NCI-H2196 (cell line): ENCODE measurements around the gene KCND3.
A peak's percentile ranks its signal among the peaks of the same experiment; 100 is the strongest.

Source experiments
- DNase-seq: peaks from one replicate; lab custom pipeline; 2025; ENCODE audit not compliant: unreplicated experiment; lab: John Stamatoyannopoulos, UW

Gene KCND3

GRCh38 chr1:111786669-111787207 is 202.7 kb downstream of the KCND3 start:
- no peak for DNase-seq

GRCh38 chr1:111784273-111784901 is 205.1 kb downstream of the KCND3 start:
- no peak for DNase-seq

GRCh38 chr1:111779546-111779945 is 209.9 kb downstream of the KCND3 start:
- DNase-seq: no peak

- DNase-seq: no peak
Observed at GRCh38 chr1:111778541-111779051, 210.9 kb downstream of the KCND3 start.

- DNase-seq: no peak
Observed at GRCh38 chr1:111778066-111778465, 211.4 kb downstream of the KCND3 start.

GRCh38 chr1:111777301-111777700 is 212.2 kb downstream of the KCND3 start:
- no peak for DNase-seq

- no peak for DNase-seq
Observed at GRCh38 chr1:111776861-111777260, 212.6 kb downstream of the KCND3 start.

- no peak for DNase-seq
Observed at GRCh38 chr1:111776391-111776790, 213.1 kb downstream of the KCND3 start.

GRCh38 chr1:111775966-111776365 is 213.5 kb downstream of the KCND3 start:
- DNase-seq: no peak

GRCh38 chr1:111770916-111771315 is 218.6 kb downstream of the KCND3 start:
- no peak for DNase-seq

GRCh38 chr1:111769517-111770146 is 219.8 kb downstream of the KCND3 start:
- peak; percentile 70 for DNase-seq

GRCh38 chr1:111768625-111769024 is 220.8 kb downstream of the KCND3 start:
- no peak for DNase-seq

- DNase-seq: peak; percentile 5
Observed at GRCh38 chr1:111768023-111768422, 221.4 kb downstream of the KCND3 start.

- no peak for DNase-seq
Observed at GRCh38 chr1:111762332-111762731, 227.1 kb downstream of the KCND3 start.

GRCh38 chr1:111761717-111762116 is 227.8 kb downstream of the KCND3 start:
- DNase-seq: no peak

GRCh38 chr1:111758373-111758772 is 231.1 kb downstream of the KCND3 start:
- DNase-seq: no peak

- no peak for DNase-seq
Observed at GRCh38 chr1:111756124-111756513, 233.3 kb downstream of the KCND3 start.

GRCh38 chr1:111755331-111756123 is 233.9 kb downstream of the KCND3 start, which contains the start of gene DDX20:
Gene DDX20 (plus strand): TSS chr1:111755901. CDS start chr1:111755925, 24 bp downstream.
- DNase-seq: peak; percentile 98

GRCh38 chr1:111754984-111755330 is 234.5 kb downstream of the KCND3 start:
- DNase-seq: peak; percentile 43

GRCh38 chr1:111751906-111752575 is 237.4 kb downstream of the KCND3 start:
- DNase-seq: no peak

GRCh38 chr1:111750856-111751255 is 238.6 kb downstream of the KCND3 start:
- DNase-seq: no peak
